Activated naive CD4-positive, alpha-beta T cell treated with anti-CD3 and anti-CD28 coated beads, Interleukin-2, amount 10 ng/mL, durations not matched to agents 5 hours and 36 hours (primary cell): ENCODE measurements around the gene NUDT1. TPM values are rescaled to one million over a fixed set of nuclear protein-coding genes. Genes with fewer than 3 reads are reported as not detected.

Source experiments
- microRNA-seq: library from miRNA; unstranded; fragments of <30 nt; microRNA quantifications from one replicate; pipeline ENCODE4 v1.2.0, GENCODE V29; 2022; ENCODE audit warnings: borderline microRNAs expressed, borderline replicate concordance
- total RNA-seq, 2 experiments: library from RNA; stranded (reverse); gene quantifications; one replicate each; pipeline ENCODE4 v1.2.3, GENCODE V29; 2021

The NUDT1 gene
- 10 to 100 TPM; 69.1 to 72.7 TPM for total RNA-seq

GRCh38 chr7:2241580-2242540, at the start of gene NUDT1, which contains the start of gene MRM2:
Gene NUDT1, plus strand, starts transcription at chr7:2242226. Its CDS starts 2,349 bp downstream, at chr7:2244575.
Gene MRM2, minus strand, starts transcription at chr7:2242205. Its CDS starts 36 bp downstream, at chr7:2242169.

GRCh38 chr7:2232766-2233520, 9.1 kb upstream of the NUDT1 start, which contains the start of gene MAD1L1:
Gene MAD1L1, minus strand, starts transcription at chr7:2232945. Its CDS starts 2,812 bp downstream, at chr7:2230133.

Small RNA genes within 50 kb of the gene (microRNA-seq; reads per million reads assigned to microRNA genes)
- not detected for gene MIR6836

Other genes with a start within 250 kb of the NUDT1 start
- gene MAD1L1, start 9.3 kb upstream of the NUDT1 start, total RNA-seq: 100 to 1,000 TPM; 139 to 146 TPM
- gene MRM2, start within 50 bp of the NUDT1 start, total RNA-seq: 10 to 100 TPM; 22.4 to 23.6 TPM
- gene SNX8, start 72.2 kb downstream of the NUDT1 start, total RNA-seq: 10 to 100 TPM; 25.8 to 26.0 TPM
- gene EIF3B, start 112.6 kb downstream of the NUDT1 start, total RNA-seq: 100 to 1,000 TPM; 150 to 154 TPM
- 10 to 100 TPM; 22.6 to 23.1 TPM for gene CHST12, start 161.4 kb downstream of the NUDT1 start, total RNA-seq
- not detected for gene GRIFIN, start 234.2 kb downstream of the NUDT1 start, total RNA-seq